Posterior vena cava (tissue), 2 donors: ENCODE results near the gene AIPL1. TPM values are rescaled to one million over a fixed set of nuclear protein-coding genes. Genes with fewer than 3 reads are reported as not detected.

ENCODE experiments used
- DNase-seq: peaks from one replicate; pipeline ENCODE4 v3.0.0-alpha.2; 2020; ENCODE audit warnings: low spot score
- intact Hi-C, 2 donors: fragments of 100-400 bp; cut with DNase I; formaldehyde crosslinking; loops; one replicate each; pipeline versions ENCODE4 v1.14.1 to v1.14.2; 2022 to 2023
- total RNA-seq, 2 donors: library from RNA; stranded (reverse); fragmentation: NEBNext Ultra II Directional; extraction: Animal tissue kit (Norgen Biotek cat#: 25700); gene quantifications; one replicate each; pipeline ENCODE4 v1.2.1, GENCODE V29; 2021
- donor health status: DM: yes; HTN: yes; CAD: no.
- donor health status: DM: yes; HTN: yes; CAD: no.

The AIPL1 gene
- total RNA-seq, 2 donors from 2014 or later, result not detected

GRCh38 chr17:6388416-6388815 is 46.5 kb downstream of the AIPL1 start:
- intact Hi-C loops, result no loop called here
- DNase-seq, result no peak

DNA sequence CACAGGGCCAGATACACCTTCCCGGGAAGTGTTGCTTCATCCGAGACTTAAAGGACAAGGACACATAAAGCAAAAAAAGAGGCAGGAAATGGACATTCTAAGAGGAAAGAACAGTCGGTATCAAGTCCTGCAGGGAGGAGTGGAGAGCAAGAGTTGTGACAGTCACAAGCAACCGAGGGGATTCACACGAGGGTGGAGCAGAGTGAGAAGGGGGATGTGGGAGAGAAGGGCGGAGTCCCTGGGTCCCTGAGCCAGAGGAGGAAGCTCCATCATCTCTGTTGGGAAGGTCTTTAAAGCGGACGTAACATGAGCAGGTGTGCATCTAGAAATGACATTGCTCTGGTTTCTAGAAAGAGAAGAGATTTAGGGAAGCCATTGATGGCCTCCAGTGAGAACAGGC is 47.1 kb downstream of the AIPL1 start:
- intact Hi-C loops, result no loop called here
- no peak for DNase-seq

GRCh38 chr17:6387442-6387841 is 47.5 kb downstream of the AIPL1 start:
- DNase-seq, result no peak
- intact Hi-C loops, result no loop called here

- no peak for DNase-seq
- intact Hi-C loops, result no loop called here
These were observed 48.8 kb downstream of the AIPL1 start for GRCh38 chr17:6386041-6386630.

GRCh38 chr17:6384481-6384880 is 50.4 kb downstream of the AIPL1 start:
- no peak for DNase-seq
- intact Hi-C loops, result no loop called here

GRCh38 chr17:6381526-6382465 is 53.1 kb downstream of the AIPL1 start:
- intact Hi-C loops, result no loop called here
- DNase-seq, result no peak

DNA sequence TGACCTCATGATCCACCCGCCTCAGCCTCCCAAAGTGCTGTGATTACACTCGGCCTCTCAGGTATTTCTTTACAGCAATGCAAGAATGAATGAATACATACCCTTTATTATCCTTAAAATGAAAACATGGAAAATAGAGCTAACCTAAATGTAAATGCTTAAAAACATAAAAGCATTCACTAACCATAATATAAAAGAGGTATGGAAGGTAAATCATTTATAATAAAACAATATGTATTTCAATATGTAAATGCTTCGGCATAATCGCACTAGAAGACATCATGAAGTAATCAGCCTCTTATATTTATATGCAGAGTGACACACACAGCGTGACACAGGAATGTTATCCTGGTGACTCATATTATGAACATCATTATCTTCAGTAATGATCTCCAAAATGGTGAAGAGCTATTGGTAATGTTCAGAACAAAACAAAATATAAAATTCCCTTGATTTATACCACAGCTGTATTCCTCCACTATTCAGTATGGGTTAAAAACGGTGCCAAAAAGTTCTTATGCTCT is 53.9 kb downstream of the AIPL1 start:
- no peak for DNase-seq
- intact Hi-C loops, result no loop called here

DNA sequence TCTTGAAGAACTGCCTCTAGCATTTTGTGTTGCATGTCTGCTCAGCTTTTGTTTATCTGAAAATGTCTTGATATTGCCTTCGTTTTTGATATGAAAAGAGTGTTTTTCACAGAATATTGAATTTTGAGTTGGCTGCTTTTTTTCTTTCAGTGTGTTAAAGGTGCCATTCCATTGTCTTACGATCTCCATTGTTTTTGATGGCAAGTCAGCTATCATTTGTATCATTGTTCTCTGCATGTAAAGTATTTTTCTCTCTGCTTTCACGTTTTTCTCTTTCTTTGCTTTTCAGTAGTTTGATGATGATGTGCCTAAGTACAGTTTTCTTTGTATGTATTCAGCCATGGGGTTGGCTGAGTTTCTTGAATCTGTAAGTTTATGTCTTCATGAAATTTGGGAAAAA is 57.0 kb downstream of the AIPL1 start:
- intact Hi-C loops, result no loop called here
- no peak for DNase-seq

GRCh38 chr17:6376931-6377361 is 58.0 kb downstream of the AIPL1 start:
- intact Hi-C loops, result loop anchor here in 1 of 2 donors (1.0 kb wide), 1 partner anchor 44 kb away; no protein-coding TSS in a partner anchor
- no peak for DNase-seq

DNA sequence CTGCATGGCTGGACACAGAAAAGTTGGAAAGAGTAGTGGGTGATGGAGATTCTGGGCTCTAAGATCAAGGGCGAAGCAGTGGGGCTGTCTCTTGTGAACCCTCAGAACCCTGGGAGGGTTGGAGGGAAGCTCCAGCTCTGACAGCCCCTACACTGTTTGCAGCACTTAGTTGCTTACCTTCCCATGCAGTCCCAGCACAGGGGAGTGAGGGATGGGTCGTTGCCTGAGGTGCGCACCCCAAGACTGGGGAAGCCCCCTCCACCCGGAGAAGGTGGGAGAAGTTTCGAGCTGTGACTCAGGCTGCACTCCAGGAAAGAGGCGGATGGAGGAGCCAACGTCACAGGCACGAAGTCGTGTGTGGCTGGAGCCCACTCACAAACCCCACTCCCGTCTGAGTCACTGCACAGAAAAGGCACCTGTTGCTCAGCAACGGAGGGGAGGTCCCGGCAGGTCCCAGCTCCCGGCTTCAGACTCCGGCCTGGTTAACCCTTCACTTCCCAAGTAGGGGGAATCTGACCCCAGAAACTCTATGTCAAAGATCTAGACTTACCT is 60.1 kb downstream of the AIPL1 start:
- intact Hi-C loops, result loop anchor here in 1 of 2 donors (5.0 kb wide), 1 partner anchor 873 kb away; a partner anchor contains a TSS
- no peak for DNase-seq

GRCh38 chr17:6374271-6374691 is 60.6 kb downstream of the AIPL1 start:
- no peak for DNase-seq

More at GRCh38 chr17:6374271-6374691, 60.6 kb downstream of the AIPL1 start:
- intact Hi-C loops, result loop anchor here in 1 of 2 donors (5.0 kb wide), 1 partner anchor 872 kb away; a partner anchor contains a TSS

Other genes with a start within 250 kb of the AIPL1 start
- under 1 TPM in 1 of 2 donors, not detected in 1; 0.56 TPM for gene PIMREG, start 9.3 kb upstream of the AIPL1 start, total RNA-seq
- gene PITPNM3, start 121.4 kb upstream of the AIPL1 start, total RNA-seq, result 10 to 100 TPM; 13.4 to 26.6 TPM
- 10 to 100 TPM; 17.7 to 21.6 TPM for gene KIAA0753, start 205.6 kb upstream of the AIPL1 start, total RNA-seq
- gene TXNDC17, start 205.9 kb upstream of the AIPL1 start, total RNA-seq, result 10 to 100 TPM; 43.2 to 55.9 TPM
- gene MED31, start 216.5 kb upstream of the AIPL1 start, total RNA-seq, result 10 to 100 TPM; 14.3 to 16.9 TPM
- gene C17orf100, start 216.6 kb upstream of the AIPL1 start, total RNA-seq, result 1 to 10 TPM in 1 of 2 donors, under 1 TPM in 1; 0.81 to 1.2 TPM